HG02763 (cell line): ENCODE measurements around the gene FUT3.

Experiments used
- ATAC-seq: cut with Tn5 transposase; IDR thresholded peaks from one replicate; pipeline ENCODE4 v1.9.1; 2021; ENCODE audit warnings: mild to moderate bottlenecking, moderate library complexity; ENCODE audit not compliant: unreplicated experiment

The FUT3 gene

GRCh38 chr19:5826531-5827341, 24.5 kb downstream of the FUT3 start:
- no peak for ATAC-seq

DNA sequence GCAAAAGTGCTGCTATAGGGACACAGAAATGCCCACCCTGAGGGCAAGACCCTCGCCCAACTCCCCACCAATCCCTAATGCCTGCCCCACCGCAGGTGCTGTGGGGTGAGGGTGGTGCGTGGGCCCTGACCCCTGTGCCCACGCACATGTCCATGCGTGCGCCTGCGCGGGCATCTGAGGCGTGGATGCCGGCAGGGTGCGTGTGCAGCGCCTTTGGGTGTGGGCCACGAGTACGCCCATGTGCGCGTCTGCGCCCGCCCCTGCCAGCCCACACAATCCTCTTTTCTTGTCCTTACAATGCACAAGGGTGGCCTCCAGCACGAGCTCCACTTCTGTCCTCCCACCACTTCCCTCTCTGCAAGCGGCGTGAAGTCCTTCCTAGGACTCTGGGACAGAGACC, 26.1 kb downstream of the FUT3 start:
- ATAC-seq = no peak

DNA sequence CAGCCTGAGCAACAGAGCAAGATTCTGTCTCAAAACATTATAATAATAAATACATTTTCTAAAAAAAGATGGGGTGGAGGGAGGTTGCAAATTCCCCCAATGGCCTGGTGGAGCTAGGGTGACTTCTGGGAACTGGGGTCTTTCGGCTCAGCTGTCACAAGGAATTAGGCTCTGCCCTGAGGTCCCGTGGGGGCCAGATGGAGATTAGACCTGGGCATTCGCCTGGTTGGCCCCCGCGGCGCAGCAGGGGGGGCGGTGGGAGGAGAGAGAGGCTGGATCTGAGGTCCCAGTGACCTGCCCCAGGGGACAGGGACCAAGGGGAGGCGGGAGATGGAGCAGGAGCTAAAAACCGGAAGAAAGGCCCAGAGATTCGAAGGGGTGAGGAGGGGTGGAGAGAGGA, 26.5 kb downstream of the FUT3 start:
- ATAC-seq = no peak

DNA sequence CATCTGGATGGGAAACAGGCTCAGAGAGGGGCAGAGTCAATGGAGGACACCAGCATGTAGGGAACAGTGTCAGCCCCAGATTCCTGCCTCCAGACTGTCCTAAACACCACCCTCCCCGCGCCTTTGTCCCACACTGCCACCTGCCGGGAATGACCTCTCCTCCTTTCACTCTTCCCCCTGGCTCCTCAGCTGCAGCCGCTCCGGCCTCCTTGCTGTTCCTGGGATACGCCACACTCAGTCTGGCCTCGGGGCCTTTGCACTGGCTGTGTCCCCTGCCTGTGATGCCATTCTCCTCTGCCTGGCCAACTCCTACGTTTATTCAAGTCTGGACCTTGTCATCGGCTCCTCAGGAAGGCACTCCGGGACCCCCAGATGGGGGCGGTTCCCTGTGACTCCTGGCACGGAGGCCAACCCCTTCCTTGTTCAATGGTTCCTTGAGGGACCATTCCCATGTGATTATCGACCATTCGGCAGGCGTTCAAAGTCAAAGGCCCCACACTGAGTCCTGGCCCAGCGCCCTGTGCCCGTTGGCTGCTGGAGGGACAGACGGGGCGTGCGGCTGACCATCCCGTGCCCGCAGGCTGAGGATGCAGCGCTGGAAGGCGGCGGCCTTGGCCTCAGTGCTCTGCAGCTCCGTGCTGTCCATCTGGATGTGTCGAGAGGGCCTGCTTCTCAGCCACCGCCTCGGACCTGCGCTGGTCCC, 27.5 kb downstream of the FUT3 start:
- no peak for ATAC-seq

DNA sequence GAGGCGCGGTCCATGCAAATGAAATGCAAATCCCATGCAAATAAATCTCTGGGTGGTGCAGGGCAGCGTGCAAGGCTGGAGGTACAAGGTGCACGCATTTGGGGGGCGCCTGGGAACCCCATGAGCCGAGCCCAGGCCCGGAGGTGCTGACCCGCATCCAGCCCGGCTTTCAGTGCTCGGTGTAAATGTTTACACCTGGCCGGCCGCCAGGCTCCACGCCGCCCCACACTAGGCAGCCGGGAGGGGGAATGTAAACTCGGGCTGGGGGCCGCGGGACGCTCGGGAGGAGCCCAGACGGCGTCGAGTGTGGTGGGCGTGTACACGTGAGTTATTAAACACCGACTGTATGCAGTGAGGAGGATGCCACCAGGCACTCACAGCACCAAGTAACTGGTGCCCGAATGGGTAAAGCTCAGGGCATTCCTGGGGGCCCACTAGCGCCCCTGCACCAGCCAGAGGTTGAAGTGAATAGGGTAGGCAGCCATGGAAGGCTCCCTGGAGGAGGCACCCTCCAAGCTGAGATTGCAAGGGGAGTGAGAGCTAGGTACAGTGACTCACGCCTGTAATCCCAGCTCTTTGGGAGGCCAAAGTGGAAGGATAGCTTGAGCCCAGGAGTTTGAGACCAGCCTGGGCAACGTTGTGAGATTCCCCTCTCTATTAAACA, 28.9 kb downstream of the FUT3 start:
- ATAC-seq = no peak

DNA sequence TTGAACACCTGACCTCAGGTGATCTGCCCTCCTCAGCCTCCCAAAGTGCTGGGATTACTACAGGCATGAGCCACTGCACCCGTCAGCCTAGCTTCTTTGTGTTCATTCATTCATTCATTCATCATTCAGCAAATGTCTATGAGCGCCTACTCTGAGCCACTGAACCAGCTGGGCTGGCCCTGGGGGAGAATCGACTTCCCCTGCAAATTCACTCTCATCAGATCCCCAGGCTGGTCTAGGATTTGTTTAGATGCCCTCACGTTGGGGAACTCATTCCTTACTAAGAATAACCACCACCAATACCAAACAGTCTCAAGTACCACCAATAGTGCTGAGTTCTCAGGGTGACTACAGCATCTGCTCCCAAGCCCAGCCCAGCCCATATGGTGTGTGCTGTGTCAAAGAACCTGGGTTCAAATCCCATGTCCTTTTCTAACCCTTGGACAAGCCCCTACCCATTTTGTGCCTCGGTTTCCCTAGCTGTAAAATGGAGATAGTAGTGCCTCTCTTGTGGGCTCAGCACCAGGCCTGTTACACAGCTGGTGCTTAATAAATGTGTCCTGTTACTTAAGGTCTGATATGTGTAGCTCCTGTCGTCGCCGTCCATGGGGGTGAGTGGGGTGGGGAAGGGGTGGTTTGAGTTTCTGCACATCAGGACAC, 29.6 kb downstream of the FUT3 start:
- ATAC-seq = no peak

- no peak for ATAC-seq
Measured at GRCh38 chr19:5820785-5821184, 30.5 kb downstream of the FUT3 start.

DNA sequence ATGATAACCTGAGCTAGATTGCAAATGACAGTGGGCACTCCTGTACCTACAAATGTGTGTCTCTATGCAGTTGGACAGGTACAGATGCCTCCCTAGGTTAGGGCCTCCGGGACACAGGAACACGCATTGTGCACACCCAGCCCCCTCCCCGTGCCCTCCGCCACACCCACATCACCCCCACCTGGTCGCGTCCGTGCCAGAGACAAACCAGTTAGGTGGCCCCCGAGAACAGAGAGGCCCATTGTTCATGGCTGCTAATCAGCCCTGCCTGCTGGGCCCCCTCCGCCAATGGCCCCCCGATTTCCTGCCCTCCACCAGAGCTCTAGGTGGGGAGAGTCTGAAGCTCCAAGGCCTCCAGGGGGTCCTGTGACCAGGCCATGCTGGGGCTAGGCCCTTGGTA, 32.7 kb downstream of the FUT3 start:
- ATAC-seq = no peak

GRCh38 chr19:5817218-5817617, 34.0 kb downstream of the FUT3 start:
- ATAC-seq = no peak

DNA sequence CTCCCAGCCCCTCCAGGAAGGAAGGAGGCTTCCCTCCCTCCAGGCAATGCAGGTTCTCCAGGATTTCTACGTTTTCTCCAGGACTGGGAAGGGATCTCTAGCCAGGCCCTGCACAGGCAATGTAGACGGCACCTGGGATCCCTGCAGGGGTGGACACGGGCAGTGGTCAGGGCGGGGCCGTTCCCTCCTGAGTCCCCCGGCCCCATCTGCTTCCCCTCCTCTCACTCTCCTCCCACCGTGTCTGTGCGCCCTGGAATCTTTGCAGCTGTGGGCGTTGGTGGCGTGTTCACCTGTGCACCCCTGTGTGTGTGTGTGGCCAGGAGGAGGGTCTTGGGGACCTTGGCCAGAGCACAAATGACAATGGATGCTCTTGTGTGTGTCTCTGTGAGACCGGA, 36.4 kb downstream of the FUT3 start:
- no peak for ATAC-seq

GRCh38 chr19:5814123-5814851, 37.0 kb downstream of the FUT3 start:
- no peak for ATAC-seq

- no peak for ATAC-seq
Measured at GRCh38 chr19:5811117-5811516, 40.1 kb downstream of the FUT3 start.

GRCh38 chr19:5809469-5809868, 41.8 kb downstream of the FUT3 start:
- ATAC-seq = no peak

DNA sequence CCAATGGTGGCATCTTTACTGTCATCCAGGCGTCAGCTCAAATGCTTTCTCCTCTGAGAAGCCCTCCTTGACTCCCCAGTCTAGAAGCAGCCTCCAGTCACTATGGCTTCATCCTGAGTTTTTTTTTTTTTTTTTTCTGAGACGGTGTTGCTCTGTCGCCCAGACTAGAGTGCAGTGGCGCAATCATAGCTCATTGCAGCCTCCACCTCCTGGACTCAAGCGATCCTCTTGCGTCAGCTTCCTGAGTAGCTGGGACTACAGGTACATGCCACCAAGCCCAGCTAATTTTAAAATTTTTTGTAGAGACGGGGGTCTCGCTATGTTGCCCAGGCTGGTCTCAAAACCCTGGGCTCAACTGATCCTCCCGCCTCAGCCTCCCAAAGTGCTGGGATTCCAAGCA, 42.2 kb downstream of the FUT3 start:
- no peak for ATAC-seq

GRCh38 chr19:5808120-5808816, 43.0 kb downstream of the FUT3 start:
- no peak for ATAC-seq

DNA sequence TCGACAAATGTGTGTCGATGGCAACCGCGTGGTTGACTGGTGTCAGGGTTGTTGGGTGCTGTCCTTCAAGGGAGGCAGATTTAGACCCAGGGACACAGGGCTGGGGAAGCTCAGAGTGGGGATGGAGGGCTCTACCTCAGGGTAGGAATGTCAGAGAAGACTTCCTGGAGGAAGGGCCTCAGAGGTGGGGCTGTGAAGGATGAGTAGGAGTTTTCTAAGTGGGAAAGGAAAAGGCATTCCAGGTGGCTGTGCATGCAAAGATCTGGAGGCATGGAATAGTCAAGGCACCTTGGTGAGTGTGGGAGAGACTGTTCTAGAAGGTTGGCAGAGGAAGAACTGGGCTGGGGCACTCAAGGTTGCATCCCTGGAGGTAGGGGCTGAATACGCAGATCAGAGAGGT, 44.3 kb downstream of the FUT3 start:
- no peak for ATAC-seq

- no peak for ATAC-seq
Measured at GRCh38 chr19:5806133-5806489, 45.1 kb downstream of the FUT3 start.

DNA sequence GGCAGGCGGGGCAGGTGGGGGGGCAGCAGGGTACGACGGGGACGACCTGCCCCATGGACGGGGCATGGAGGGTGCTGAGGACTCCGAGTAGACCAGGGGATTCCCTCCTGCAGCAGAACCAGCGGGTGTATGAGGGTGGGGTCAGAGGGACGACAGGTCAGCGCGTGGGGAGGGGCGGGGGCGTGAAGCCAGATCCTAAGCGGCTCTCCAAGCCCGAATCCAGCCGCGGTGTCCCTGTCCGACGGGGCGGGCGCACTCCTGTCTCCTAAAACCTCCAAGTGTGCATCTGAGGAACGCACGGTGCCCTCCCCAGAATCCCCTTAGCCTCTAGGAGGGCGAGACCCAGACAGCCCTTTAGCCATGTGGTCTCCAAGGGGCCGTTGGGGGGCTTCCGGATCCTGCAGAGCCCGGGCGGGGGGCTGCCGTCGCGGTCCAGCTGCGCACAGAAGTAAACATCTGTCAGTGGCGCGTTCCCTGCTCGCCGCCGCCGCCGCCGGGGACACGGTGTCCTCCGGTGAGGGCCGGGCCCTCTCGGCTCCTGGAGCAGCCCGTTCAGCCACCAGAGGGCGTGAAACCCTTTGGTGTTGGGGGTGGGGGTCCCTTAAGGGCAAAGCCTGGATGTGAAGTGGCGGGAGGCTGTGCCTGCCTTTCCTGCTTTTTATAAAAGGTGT, 45.7 kb downstream of the FUT3 start:
- ATAC-seq = no peak

- ATAC-seq = no peak
Measured at GRCh38 chr19:5804516-5805461, 46.5 kb downstream of the FUT3 start, which contains the start of gene NRTN. Gene NRTN (plus strand): TSS chr19:5805067. CDS start chr19:5824166, 19,099 bp downstream.
